ENCODE data around the gene LAMB3. TPM values are rescaled to one million over a fixed set of nuclear protein-coding genes. Genes with fewer than 3 reads are reported as not detected.

Gene LAMB3
- polyA plus RNA-seq, 1 of the 3 experiments (the other 2 are of a cell fraction): 18.0 TPM

GRCh38 chr1:209627027-209627731, 25.0 kb downstream of the LAMB3 start:
- Histone ChIP-seq H3K9ac (no peak overlapping the region), H3K9me2 (no peaks in the 10 kb centered on the region), H3K9me3 (no peaks in the 10 kb centered on the region), H2AFZ (ENCODE audit: low read depth) (no peak overlapping the region), H3K4me2 (no peak overlapping the region), H3F3A (replicated peaks; ENCODE audit: insufficient read depth) (no peaks in the 10 kb centered on the region), H4K20me1 (ENCODE audit: insufficient read depth) (no peaks in the 10 kb centered on the region), H3K4me1 (ENCODE audit: control insufficient read depth in 1 of 2, insufficient read depth in 2 of 2, low read depth in 1 of 2, low read length in 1 of 2) (peaks cover 9 to 17% of the 10 kb centered on the region in 2 experiments; a peak in 3 of 4 replicates), H3K27ac (ENCODE audit: low read depth in 2 of 2, low read length in 1 of 2) (no peak overlapping the region), H3K79me2 (ENCODE audit: insufficient read depth) (no peaks in the 10 kb centered on the region), H3K36me3 (replicated peaks in 1 of 2; ENCODE audit: control insufficient read depth in 1 of 2, insufficient read depth in 2 of 2, low read length in 1 of 2) (no peaks in the 10 kb centered on the region), H3K27me3 (ENCODE audit: insufficient read depth) (no peaks in the 10 kb centered on the region), H3K4me3 (ENCODE audit: low read depth in 2 of 2, low read length in 1 of 2) (peak overlapping the region in 1 of 2 experiments; percentile 39; a peak in 1 of 4 replicates)
- 54% methylated on average over 9 of the region's 16 CpGs for WGBS (ENCODE audit: low lambda C conversion rate)
- no peak for DNase-seq
- ChIA-PET POLR2A (no interaction called here), CTCF (interaction anchor here (0.6 to 7.2 kb wide), 31 partner anchors 9 to 462 kb away, joined by 3 to 89 read pairs (median 6); partner anchors contain the start of genes CAMK1G and G0S2)
- TF ChIP-seq USF1 (IDR thresholded peaks at IDR 0.05; ENCODE audit: borderline replicate concordance, low read depth) (no peak), NFIC (IDR thresholded peaks at IDR 0.05; ENCODE audit: borderline replicate concordance) (no peak), RCOR1 (IDR thresholded peaks at IDR 0.05; ENCODE audit: low read length) (no peak), REST (IDR thresholded peaks at IDR 0.05; ENCODE audit: low read depth, low read length) (no peak), CTCF (IDR thresholded peaks at IDR 0.05) (no peak)
- TF ChIP-seq, protein P1, sequence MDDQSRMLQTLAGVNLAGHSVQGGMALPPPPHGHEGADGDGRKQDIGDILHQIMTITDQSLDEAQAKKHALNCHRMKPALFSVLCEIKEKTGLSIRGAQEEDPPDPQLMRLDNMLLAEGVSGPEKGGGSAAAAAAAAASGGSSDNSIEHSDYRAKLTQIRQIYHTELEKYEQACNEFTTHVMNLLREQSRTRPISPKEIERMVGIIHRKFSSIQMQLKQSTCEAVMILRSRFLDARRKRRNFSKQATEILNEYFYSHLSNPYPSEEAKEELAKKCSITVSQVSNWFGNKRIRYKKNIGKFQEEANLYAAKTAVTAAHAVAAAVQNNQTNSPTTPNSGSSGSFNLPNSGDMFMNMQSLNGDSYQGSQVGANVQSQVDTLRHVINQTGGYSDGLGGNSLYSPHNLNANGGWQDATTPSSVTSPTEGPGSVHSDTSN (IDR thresholded peaks at IDR 0.05): no peak
